H9 (cell line): ENCODE measurements around the gene HYAL3. TPM values are rescaled to one million over a fixed set of nuclear protein-coding genes. Genes with fewer than 3 reads are reported as not detected.

Experiments
- DNase-seq: peaks from one replicate; pipeline ENCODE4 v3.0.0-alpha.2; 2017
- H2AFZ ChIP-seq: one replicate; pipeline ENCODE4 v1.6.1; 2013; ENCODE audit warnings: mild to moderate bottlenecking, low read length, control low read depth, moderate library complexity
- H2AK5ac ChIP-seq: 2 replicates; pipeline ENCODE4 v1.6.1; 2013; ENCODE audit warnings: low read length, control low read depth, mixed read lengths; ENCODE audit not compliant: insufficient read length
- H2BK120ac ChIP-seq: one replicate; pipeline ENCODE4 v1.6.1; 2013; ENCODE audit warnings: low read depth, mild to moderate bottlenecking, low read length, control low read depth, inconsistent platforms; ENCODE audit not compliant: poor library complexity, severe bottlenecking
- H2BK12ac ChIP-seq: 2 replicates; pipeline ENCODE4 v1.6.1; 2013; ENCODE audit warnings: low read length, control low read depth, mixed read lengths, low read depth; ENCODE audit not compliant: insufficient read length
- H2BK15ac ChIP-seq: 2 replicates; pipeline ENCODE4 v1.6.1; 2013; ENCODE audit warnings: low read depth, low read length, control low read depth
- H2BK20ac ChIP-seq: one replicate; pipeline ENCODE4 v1.6.1; 2013; ENCODE audit warnings: low read depth, mild to moderate bottlenecking, low read length, control low read depth, inconsistent platforms; ENCODE audit not compliant: poor library complexity, severe bottlenecking
- H2BK5ac ChIP-seq: 2 replicates; pipeline ENCODE4 v1.6.1; 2013; ENCODE audit warnings: low read length, control low read depth, mixed read lengths; ENCODE audit not compliant: insufficient read length
- H3K14ac ChIP-seq: 2 replicates; pipeline ENCODE4 v1.6.1; 2013; ENCODE audit warnings: low read length, control low read depth; ENCODE audit not compliant: insufficient read depth
- H3K18ac ChIP-seq: 2 replicates; pipeline ENCODE4 v1.6.1; 2013; ENCODE audit warnings: low read depth, mild to moderate bottlenecking, mixed read lengths, low read length, control low read depth; ENCODE audit not compliant: insufficient read length
- H3K23ac ChIP-seq: 2 replicates; pipeline ENCODE4 v1.6.1; 2013; ENCODE audit warnings: low read length, control low read depth, mixed read lengths, low read depth; ENCODE audit not compliant: insufficient read length
- H3K23me2 ChIP-seq: 2 replicates; pipeline ENCODE4 v1.6.1; 2013; ENCODE audit warnings: low read depth, mild to moderate bottlenecking, mixed read lengths, low read length, control low read depth; ENCODE audit not compliant: insufficient read length, poor library complexity, severe bottlenecking
- H3K27ac ChIP-seq: 2 replicates; pipeline ENCODE4 v1.5.1; 2013; ENCODE audit warnings: low read length, control low read depth, mixed read lengths, low read depth; ENCODE audit not compliant: insufficient read length
- H3K27me3 ChIP-seq: 2 replicates; pipeline ENCODE4 v1.6.1; 2013; ENCODE audit warnings: low read length, control low read depth, inconsistent platforms; ENCODE audit not compliant: insufficient read depth
- H3K4ac ChIP-seq: 2 replicates; pipeline ENCODE4 v1.6.1; 2013; ENCODE audit warnings: low read depth, mild to moderate bottlenecking, control low read depth, inconsistent platforms, low read length, moderate library complexity
- H3K4me1 ChIP-seq: 2 replicates; pipeline ENCODE4 v1.6.1; 2013; ENCODE audit warnings: low read length, control low read depth, inconsistent platforms; ENCODE audit not compliant: insufficient read depth
- H3K4me2 ChIP-seq: 2 replicates; pipeline ENCODE4 v1.6.1; 2013; ENCODE audit warnings: low read length, control low read depth, mixed read lengths; ENCODE audit not compliant: insufficient read length, insufficient read depth
- H3K56ac ChIP-seq: 2 replicates; pipeline ENCODE4 v1.6.1; 2013; ENCODE audit warnings: low read depth, mild to moderate bottlenecking, mixed read lengths, low read length, control low read depth; ENCODE audit not compliant: insufficient read length
- H3K79me1 ChIP-seq: 2 replicates; pipeline ENCODE4 v1.6.1; 2013; ENCODE audit warnings: low read depth, mild to moderate bottlenecking, moderate library complexity, low read length, control low read depth, inconsistent platforms; ENCODE audit not compliant: insufficient read depth, poor library complexity, severe bottlenecking
- H3K79me2 ChIP-seq: 2 replicates; pipeline ENCODE4 v1.6.1; 2013; ENCODE audit warnings: low read length, control low read depth, inconsistent platforms; ENCODE audit not compliant: insufficient read depth
- H3K9ac ChIP-seq: 2 replicates; pipeline ENCODE4 v1.6.1; 2013; ENCODE audit warnings: low read length, control low read depth, mixed read lengths; ENCODE audit not compliant: insufficient read length; ENCODE audit errors: extremely low read depth
- H3K9me3 ChIP-seq: one replicate; pipeline ENCODE4 v1.6.1; 2013; ENCODE audit warnings: low read depth, low read length, inconsistent platforms; ENCODE audit not compliant: control insufficient read depth
- H3T11ph ChIP-seq: one replicate; pipeline ENCODE4 v1.6.1; 2013; ENCODE audit warnings: mild to moderate bottlenecking, low read length, control low read depth, inconsistent platforms
- H4K20me1 ChIP-seq: one replicate; pipeline ENCODE4 v1.6.1; 2013; ENCODE audit not compliant: control insufficient read depth, insufficient read length, insufficient read depth
- H4K5ac ChIP-seq: 2 replicates; pipeline ENCODE4 v1.6.1; 2013; ENCODE audit warnings: low read depth, mild to moderate bottlenecking, mixed read lengths, low read length, control low read depth; ENCODE audit not compliant: insufficient read length
- H4K8ac ChIP-seq: replicated peaks from 2 replicates; pipeline ENCODE4 v1.6.1; 2013; ENCODE audit warnings: low read length, control low read depth, mixed read lengths, low read depth; ENCODE audit not compliant: insufficient read length
- H4K91ac ChIP-seq: 2 replicates; pipeline ENCODE4 v1.6.1; 2013; ENCODE audit warnings: low read depth, mild to moderate bottlenecking, moderate library complexity, mixed read lengths, low read length, control low read depth; ENCODE audit not compliant: insufficient read length
- H3K27ac Mint-ChIP-seq, 3 experiments: 2 replicates in 2 of 3; 3 replicates in 1 of 3; pipeline ENCODE4 v1.8.0; 2020 to 2021; ENCODE audit warnings: mixed read lengths in 3 of 3, mild to moderate bottlenecking in 1 of 3, moderate library complexity in 1 of 3
- H3K27me3 Mint-ChIP-seq: 2 replicates; pipeline ENCODE4 v1.8.0; 2021; ENCODE audit warnings: low read depth, mild to moderate bottlenecking, moderate library complexity, mixed read lengths
- H3K36me3 Mint-ChIP-seq, 3 experiments: 2 replicates in 2 of 3; 3 replicates in 1 of 3; pipeline ENCODE4 v1.8.0; 2020 to 2021; ENCODE audit warnings: low read depth in 3 of 3, mixed read lengths in 3 of 3; ENCODE audit not compliant: insufficient read depth in 1 of 3
- H3K4me1 Mint-ChIP-seq, 2 experiments: 2 replicates each; pipeline ENCODE4 v1.8.0; 2020; ENCODE audit warnings: mixed read lengths in 2 of 2
- H3K4me3 Mint-ChIP-seq, 2 experiments: 2 replicates in 1 of 2; 3 replicates in 1 of 2; pipeline ENCODE4 v1.8.0; 2020 to 2021; ENCODE audit warnings: mild to moderate bottlenecking in 2 of 2, mixed read lengths in 2 of 2, moderate library complexity in 1 of 2
- H3K9me3 Mint-ChIP-seq, 2 experiments: 2 replicates in 1 of 2; 3 replicates in 1 of 2; pipeline ENCODE4 v1.8.0; 2020; ENCODE audit warnings: mild to moderate bottlenecking in 2 of 2, mixed read lengths in 2 of 2, moderate library complexity in 1 of 2
- WGBS: extraction: QIAGEN DNeasy Blood & Tissue Kit; methylation state at CpG from one replicate; pipeline ENCODE4 v1.1.7; 2013; ENCODE audit warnings: missing lambda C conversion rate, low lambda C conversion rate, mixed read lengths; ENCODE audit not compliant: insufficient read length; ENCODE audit errors: extremely low coverage; 5-methylcytosine and 5-hydroxymethylcytosine counted together
- total RNA-seq: library from RNA; stranded (reverse); gene quantifications from 2 replicates; pipeline ENCODE4 v1.2.1, GENCODE V29; 2021
- TF ChIP-seq, protein P1 (sequence below): fragments of 200-600 bp; sonication (generic); conservative IDR thresholded peaks from 3 replicates; pipeline ENCODE4 v1.8.0; 2021; ENCODE audit warnings: antibody characterized with exemption, mild to moderate bottlenecking

Gene HYAL3
- total RNA-seq, 1 experiment from 2014 or later = 3.1 TPM

DNA sequence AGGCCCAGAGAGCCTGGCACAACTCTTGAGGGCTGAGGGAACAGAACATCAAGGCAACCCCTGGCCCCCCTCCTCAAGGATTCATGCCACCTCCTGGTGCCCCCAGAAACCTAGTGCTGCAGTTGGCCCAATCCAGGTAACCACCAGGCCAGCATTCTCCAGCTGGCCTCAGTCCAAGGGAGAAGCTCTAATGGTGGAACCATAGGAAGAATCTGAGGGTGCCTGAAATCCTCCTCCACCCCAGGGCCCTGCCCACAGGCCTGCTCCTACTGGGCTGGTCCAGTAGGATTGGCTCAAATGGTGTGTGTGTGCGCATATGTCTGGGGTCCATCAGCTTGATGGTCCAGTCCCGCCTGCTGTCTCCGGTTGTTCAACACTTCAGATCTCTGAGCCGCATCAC is 15.6 kb upstream of the HYAL3 start:
- Histone ChIP-seq H2BK12ac (no peak overlapping the region), H3K27ac (no peak overlapping the region), H3K27me3 (no peaks in the 10 kb centered on the region), H4K20me1 (no peaks in the 10 kb centered on the region), H3K56ac (no peak overlapping the region), H3K79me1 (no peaks in the 10 kb centered on the region), H2BK5ac (no peak overlapping the region), H3K4me1 (no peaks in the 10 kb centered on the region), H4K8ac (no peak overlapping the region), H3K23ac (no peak overlapping the region), H3K14ac (no peak overlapping the region), H4K5ac (no peak overlapping the region), H3K4ac (no peak overlapping the region), H3K18ac (no peak overlapping the region), H4K91ac (no peak overlapping the region), H2BK20ac (no peak overlapping the region), H3K9me3 (no peaks in the 10 kb centered on the region), H3K4me2 (no peak overlapping the region), H3T11ph (no peak overlapping the region), H3K79me2 (no peaks in the 10 kb centered on the region), H3K9ac (no peak overlapping the region), H2AK5ac (no peak overlapping the region), H3K23me2 (no peaks in the 10 kb centered on the region), H2AFZ (no peak overlapping the region), H2BK120ac (no peak overlapping the region), H2BK15ac (no peak overlapping the region)
- TF ChIP-seq, protein P1, sequence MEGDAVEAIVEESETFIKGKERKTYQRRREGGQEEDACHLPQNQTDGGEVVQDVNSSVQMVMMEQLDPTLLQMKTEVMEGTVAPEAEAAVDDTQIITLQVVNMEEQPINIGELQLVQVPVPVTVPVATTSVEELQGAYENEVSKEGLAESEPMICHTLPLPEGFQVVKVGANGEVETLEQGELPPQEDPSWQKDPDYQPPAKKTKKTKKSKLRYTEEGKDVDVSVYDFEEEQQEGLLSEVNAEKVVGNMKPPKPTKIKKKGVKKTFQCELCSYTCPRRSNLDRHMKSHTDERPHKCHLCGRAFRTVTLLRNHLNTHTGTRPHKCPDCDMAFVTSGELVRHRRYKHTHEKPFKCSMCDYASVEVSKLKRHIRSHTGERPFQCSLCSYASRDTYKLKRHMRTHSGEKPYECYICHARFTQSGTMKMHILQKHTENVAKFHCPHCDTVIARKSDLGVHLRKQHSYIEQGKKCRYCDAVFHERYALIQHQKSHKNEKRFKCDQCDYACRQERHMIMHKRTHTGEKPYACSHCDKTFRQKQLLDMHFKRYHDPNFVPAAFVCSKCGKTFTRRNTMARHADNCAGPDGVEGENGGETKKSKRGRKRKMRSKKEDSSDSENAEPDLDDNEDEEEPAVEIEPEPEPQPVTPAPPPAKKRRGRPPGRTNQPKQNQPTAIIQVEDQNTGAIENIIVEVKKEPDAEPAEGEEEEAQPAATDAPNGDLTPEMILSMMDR = no peak
- WGBS = no CpG with 5 or more reads among the region's 4 CpGs
- peaks cover 48 to 58% (median 57%) of the 10 kb centered on the region in 3 experiments for H3K36me3 Mint-ChIP-seq
- peaks cover under 1% of the 10 kb centered on the region; the same call in 1 of the 2 replicates for H3K27me3 Mint-ChIP-seq
- H3K9me3 Mint-ChIP-seq = peaks cover 9 to 12% of the 10 kb centered on the region in 2 experiments
- no peak for DNase-seq
- no peak overlapping the region for H3K4me3 Mint-ChIP-seq
- H3K27ac Mint-ChIP-seq = 0 out of 7 replicates have a peak overlapping the region, but pooled peaks of 1 of the 3 experiments have one; percentile 38
- peaks cover 8 to 22% of the 10 kb centered on the region in 2 experiments for H3K4me1 Mint-ChIP-seq
